NCI-H510A treated with DMSO at 0.1 percent for 48 hours (cell line): ENCODE measurements around the gene DCTN4.
"Not testable (repeated sequence)": the region's sequence is repeated elsewhere in the genome, so short reads cannot be mapped to it uniquely, and the experiment has no call there.

ENCODE experiments used
- DNase-seq: peaks from one replicate; lab custom pipeline; 2025; lab: John Stamatoyannopoulos, UW

DCTN4 gene

DNA sequence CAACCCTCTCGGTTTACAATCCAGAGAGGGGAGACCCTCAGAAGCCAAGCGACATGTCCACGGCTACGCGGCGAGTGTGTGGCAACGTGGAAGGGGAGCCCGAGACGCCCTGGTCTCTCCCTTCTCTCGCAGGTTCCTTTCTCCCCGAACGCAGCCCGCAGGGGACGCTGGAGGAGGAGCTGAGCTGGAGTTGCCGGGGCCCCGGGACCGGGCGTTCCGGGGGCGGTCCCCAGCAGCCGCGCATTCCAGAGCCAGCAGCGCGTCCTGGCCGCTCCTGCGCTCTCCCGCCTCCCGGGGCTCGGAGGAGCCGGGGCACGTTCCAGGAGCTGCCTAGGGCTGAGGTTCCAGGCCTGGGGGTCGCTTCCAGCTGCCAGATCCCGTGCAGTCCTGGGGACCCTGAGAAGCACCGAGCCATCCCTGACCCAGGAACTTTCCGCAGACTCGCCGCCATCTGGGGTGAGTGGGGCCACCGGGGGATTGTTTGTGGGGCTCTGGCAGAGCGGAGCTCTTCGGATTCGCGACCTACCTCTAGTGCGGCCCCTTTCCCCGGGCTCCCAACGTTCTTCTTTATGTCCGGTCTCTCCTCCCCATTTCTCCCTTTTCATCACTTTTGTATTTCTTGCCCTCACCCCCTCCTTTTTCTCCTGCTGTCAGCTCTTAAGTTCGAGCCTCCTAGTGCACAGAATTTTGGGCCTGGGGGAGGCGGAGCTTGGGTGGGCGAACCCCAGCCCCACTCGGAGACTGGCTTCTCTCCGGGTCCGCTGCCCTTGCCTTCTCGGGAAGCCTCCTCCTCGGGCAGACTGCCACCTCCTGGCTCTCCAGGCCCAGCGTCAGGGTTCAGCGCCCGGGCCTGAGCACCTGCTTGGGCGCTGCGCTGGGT lies 19.9 kb upstream of the DCTN4 start, which contains the start of gene SMIM3:
SMIM3 (plus strand) TSS at position 241 of the 880 bp plus-strand sequence. CDS start 16,684 bp downstream, outside the sequence.
- peak; percentile 64 for DNase-seq

DNA sequence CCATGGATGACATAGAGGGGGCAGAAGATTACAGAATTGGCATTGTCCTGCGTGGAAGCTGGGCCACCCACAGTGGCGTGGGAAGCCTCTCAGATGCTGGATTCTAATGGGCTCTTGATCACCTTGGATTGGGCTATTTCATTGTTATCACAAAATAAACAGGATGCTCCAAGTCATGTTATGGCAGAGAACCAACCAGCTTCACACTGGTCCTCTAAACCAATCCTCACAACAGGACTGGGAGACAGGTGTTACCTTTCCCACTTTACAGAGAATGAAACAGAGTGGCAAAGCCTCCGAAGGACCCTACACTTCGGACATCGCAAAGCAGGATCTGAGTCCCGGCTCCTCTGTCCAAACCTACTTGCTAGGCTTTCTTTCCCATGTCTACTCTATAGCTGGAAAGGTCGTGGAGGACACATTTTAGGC lies 19.3 kb upstream of the DCTN4 start:
- DNase-seq: peak; percentile 60

DNA sequence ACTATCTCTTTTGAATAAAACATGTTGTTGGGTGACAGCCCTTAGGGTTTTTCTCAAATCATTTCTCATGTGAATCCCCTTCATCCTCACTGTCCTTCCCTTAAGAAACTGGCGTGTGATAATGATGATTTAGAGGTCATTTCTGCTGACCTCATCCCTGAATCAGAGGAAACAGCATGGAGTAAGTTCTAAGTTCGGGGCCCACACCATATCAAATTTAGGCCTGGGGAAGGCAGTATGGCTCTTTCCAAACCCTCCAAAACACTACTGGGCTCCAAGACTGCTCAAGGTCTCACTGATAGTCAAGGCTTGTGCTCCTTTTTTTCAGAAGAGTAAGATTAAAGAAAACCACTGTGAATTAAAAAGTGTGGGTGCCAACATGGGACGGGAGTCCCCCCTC lies 18.9 kb upstream of the DCTN4 start:
- no peak for DNase-seq

DNA sequence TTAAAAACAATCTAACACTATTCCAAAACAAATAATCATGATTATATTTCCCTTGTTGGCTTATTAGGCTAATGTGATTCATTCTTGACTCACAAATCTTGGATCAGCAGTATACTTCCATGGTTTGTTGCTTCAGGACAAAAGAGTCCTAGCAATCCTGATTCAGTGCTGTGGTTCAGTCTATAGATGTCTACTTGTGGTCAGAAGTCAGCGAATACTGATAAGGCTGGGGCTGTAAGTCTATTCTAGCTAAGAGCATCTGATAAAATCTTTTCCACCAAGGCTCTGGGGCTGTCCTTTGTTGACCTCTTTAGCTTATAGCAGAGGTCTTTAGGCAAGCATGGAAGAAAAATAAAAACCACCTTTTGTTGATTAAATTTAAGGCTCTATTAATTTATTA lies 15.3 kb upstream of the DCTN4 start:
- DNase-seq: no peak

DNA sequence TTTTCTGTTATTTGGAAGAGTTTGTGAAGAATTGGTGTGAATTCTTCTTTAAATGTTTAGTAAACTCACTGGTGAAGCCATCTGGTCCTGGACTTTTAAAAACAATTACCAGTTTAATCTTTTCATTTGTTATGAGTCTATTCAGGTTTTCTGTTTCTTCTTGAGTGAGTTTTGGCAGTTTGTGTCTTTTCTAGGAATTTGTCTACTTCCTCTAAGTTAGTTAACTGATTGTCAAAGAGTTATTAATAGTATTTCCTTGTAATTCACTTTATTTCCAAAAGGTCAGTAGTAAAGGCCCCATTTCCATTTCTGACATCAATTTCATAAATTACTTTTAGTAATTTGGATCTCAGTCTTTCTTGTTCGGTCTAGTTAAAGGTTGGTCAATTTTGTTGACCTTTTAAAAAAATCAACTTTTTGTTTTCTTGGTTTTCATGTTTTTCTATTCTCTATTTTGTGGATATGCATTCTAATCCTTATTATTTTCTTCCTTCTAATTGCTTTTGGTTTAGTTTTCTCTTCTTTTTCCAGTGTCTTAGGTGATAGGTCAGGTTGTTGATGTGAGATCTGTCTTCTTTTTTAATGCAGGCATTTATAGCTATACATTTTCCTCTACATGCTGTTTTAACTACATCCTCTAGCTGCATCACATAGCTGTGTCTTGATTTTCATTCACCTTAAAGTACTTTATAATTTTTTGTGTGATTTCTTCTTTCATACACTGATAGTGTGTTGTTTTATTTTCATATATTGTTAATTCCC lies 12.4 kb upstream of the DCTN4 start:
- no peak for DNase-seq

DNA sequence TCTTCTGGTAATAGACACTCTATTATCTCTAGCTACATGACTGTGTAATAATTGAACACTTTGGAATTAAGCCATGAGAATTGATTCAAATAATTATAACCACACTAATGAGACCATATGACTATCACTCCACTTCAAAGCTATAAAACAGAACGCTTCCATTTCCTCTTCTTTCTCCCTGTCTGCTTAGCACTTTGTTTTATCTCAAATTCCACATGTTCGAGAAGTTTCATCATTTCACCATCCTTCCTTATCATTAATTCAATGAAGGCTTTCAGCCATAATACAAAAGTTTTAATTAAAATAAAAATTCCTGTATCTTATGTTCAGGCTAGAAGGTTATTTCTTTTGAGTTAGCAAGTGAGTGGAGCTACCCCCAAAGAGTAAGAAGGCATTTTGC lies 7.4 kb upstream of the DCTN4 start:
- no peak for DNase-seq

DNA sequence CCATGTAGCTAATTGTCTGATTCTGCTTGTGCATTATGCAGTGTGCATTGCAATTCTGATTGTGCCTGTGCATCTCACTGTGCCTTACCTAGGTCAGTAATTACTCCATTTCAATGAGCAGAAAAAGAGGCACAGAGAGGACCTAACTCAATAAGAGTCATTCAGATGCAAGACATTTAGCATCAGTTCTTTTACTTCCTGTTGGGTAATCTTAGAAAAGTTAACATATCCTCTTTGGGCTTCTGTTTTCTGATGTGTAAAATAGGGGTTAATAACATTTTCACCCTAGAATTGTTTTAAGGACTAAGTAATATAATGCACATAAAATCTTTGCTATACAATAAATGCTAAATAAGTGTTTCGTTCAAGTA lies 7.0 kb upstream of the DCTN4 start:
- no peak for DNase-seq

DNA sequence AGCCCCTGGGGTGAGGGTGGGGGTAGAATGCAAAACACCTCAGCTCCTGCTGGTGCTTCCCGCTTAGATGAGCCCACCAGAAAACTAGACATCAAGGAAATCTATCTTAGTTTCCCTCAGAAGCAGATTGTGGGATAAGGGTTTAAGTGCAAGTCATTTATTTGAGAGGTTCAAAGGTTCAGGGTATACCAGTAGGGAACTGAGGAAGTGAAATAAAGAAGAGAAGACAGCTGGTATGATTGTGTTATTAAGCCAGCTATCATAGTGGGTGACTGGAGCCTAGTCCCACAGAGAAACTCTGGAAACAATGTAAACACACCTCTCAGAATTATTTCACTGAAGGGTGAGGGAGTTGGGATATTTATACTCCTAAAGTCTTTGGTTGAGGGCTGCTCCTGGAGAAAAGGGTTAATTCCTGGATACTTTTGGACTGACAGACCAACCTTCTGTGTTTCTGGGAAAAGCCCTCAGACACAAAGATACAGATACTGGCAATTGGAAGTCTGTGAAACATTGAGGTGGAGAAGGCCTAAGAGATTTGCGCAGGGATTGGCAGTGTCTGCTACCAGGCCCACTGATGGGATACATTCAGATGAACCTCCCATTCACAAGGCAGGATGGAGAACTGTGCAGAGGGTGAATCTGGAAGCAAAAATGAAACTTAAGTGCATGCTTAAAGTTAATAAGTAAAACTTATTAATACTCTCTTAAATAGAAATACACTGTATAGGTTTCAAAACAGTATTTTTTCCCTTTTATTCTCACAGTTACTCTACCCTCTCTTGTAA lies 6.4 kb upstream of the DCTN4 start:
- DNase-seq: no peak

DNA sequence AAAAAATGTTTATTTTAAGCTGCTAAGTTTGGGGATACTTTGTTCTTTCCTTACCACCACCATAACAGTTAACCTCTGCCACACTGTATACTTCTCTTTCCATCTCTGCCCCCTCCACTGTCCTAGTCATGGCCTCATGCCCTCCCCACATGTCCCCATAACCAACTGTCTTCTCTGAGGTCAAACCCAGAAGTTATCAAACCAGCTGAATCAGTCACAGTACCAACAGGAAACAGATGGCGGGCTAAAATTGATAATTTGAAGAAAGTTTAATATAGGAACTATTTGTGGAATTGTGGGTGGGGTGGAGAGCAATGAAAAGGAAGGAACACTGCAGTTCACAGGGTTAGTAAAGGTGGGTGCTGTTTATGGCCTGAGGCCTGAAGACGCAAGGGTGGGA lies 5.7 kb upstream of the DCTN4 start:
- no peak for DNase-seq

DNA sequence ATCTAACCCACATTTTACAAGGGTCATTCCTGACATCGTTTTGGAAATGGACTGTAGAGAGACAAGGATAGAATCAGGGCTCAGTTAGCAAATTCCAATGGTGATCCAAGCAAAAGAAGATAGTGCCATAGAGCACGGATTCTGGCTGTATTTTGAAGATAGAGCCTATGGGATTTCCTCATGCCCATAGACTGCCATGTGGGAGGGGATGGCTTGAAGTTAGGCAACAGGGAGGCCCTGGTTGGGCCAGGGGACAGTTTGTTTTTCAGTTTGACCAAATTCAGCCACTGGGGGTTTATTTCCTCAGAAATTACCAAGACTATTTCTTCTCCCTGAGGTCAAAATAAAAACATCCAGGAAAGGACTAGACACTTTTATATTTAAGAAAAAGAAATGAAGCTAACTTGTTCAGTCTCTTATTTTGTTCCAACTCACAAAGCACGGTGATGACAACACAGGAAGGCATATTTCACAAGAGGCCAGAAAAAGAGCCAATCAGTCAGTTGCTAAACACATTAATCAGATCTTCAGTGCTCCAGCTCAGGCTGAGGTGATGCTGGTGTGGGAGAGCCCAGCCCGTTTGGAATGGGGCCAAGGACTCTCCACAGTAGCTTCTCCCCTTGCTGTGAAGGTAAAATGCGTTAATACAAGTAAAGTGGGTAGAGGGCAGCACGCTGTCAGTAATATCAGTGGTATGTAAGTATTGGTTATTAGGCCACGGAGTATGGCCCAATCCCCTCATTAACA lies 4.4 kb upstream of the DCTN4 start:
- DNase-seq: peak; percentile 89

DNA sequence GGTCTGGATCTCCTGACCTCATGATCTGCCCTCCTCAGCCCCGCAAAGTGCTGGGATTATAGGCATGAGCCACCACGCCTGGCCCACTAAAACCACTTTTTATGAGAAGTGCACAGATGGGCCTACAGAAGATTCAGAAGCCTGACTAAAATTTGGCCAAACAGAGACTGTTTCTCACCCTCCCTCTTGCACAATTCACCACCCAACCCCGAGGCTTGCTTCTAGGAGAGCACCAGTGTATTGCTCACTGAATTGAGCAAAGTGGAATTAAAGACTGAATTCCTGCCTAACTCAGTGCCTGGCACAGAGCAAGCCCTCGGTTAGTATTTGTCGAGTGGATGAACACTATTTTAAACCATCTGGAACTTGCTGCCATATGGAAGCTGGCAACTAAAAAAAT lies 3.4 kb upstream of the DCTN4 start:
- no peak for DNase-seq

DNA sequence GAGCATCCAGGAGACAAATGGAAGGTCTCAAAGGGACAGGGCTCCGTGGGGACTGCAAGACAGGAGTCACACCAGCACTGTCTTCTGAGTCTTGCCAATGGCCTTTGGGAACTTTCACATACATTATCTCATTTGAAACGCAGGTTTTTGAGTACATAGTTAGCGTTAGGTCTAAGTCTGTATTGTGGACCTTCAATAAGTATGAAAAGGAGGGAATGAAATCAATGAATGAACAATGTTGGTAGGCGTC lies 442 bp upstream of the DCTN4 start:
- DNase-seq: no peak

DNA sequence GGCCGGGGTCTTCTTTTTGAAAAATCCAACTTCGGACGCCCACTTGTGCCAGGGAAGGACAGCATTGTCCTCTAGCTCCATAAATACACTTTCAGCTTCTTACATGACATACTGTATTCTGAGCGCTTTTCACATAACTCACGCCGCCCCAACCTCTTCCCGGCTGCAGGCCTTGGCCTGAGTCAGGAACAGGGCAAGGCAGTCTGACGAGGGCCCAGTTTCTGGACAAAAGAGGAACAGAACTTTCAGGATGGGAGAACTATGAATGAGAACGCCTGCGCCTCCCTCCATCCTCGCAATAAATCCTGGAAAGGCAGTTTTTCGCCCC lies 650 bp downstream of the DCTN4 start:
- peak; percentile 42 for DNase-seq

DNA sequence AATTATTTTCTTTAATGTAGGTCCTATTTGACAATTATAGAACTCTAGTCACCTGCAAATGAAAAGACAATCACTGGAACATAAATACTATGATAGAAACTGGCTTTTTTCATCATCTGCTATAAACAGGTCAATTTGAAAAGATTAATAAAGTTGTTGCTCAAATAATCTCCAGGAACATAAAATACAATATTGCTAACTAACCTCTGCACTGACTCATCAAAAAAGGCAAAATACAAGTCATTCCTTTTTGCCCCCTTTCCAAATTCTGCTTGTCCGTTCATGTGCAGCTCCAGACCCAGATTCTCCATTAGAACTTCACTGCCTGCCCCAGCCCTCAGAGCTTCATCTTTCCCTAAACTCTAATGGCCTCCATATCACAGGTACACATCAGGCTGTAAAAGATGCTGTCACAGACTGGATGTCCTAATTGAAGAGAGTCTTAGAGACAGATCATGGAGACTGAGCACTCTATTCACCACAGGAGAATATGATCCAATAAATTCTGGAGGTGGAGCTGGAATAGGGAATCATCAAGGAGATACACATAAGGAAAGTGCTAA lies 1.6 kb downstream of the DCTN4 start:
- DNase-seq: no peak

DNA sequence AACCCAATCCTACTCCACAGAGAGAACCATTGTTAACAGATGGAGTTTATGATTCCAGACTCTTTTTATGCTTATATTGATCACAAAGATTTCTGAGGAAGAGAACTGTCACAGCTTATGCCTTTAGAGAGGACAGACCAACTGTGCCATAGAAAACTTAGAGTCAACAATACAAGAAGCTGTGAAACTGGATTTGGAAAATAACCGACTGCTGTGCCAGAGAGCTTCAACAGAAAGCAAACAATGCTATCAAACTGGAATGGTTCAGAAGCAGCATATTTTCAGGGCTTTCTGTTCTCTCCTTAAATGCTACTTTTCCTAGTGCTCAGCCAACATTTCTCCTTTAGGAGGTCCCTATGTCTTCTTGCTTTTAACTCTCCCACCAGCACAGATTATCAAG lies 5.0 kb downstream of the DCTN4 start:
- no peak for DNase-seq

DNA sequence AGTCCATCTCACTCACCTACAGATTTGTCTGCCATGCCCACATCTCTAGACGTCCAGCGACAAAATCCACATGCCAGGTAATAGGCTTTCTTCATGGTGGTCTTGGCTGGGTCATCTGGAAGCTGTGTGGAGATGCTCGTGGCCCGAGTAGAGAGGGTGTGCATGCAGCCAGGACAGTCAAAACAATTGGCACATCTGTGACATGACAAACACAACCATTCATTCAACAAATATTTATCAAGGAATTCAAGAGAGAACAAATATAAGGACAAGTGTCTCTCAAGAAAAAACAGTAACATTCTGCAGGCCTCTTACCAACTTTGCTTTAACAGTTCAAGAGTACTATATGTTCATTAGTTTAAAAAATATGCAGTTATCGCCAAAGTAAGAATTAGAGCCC lies 5.4 kb downstream of the DCTN4 start:
- no peak for DNase-seq

DNA sequence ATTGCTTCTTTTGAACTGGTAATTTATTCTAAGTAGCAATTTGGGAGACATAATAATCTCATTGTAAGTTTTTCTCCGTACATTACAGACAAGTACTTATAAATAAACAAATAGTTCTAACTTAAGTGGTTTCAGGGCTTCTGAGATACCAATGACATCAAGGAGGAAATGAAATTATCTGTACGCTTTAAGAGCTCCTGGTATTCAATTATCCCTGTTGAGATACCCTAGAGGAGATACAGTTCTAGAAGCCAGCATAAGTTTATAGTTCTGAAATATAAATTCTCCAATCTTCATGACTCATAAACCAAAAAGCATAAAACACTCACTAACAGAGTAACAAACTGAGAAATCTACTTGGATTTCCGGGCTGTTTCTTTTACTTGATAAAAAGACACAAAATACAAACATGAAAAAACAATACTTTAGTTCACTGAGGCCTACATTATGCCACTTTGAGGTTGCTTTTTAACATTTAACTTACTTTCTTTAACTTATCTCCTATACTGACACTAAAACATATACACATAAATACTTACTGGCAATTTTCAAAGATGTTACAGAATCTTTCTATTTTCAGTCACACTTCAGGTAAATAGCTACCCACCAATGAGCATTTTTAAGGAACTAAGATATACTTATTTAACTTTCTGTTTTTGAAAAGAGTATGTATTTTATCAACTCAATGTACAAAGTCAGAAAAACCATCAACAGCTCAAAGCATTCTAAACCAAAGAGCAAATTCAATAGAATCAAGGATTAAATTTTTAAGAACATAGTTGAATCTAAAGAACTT lies 7.5 kb downstream of the DCTN4 start:
- no peak for DNase-seq

DNA sequence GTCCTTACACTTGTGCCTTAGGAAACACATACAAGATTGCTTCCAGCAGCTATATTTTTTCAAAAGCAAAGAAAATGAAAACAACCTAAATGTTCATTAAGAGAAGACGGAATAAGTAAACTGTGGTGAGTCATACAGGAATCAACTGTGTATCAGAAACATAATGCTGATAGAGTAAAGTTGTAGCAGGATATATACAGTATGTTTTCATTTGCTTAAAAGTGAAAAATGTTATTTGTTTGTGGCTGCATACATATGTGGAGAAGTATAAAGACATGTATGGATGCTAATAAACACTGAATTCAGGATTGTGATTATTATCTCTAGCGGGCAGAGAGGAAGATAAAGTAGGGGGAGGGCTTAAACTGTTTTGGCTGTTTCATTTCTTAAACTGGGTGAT lies 8.3 kb downstream of the DCTN4 start:
- no peak for DNase-seq

DNA sequence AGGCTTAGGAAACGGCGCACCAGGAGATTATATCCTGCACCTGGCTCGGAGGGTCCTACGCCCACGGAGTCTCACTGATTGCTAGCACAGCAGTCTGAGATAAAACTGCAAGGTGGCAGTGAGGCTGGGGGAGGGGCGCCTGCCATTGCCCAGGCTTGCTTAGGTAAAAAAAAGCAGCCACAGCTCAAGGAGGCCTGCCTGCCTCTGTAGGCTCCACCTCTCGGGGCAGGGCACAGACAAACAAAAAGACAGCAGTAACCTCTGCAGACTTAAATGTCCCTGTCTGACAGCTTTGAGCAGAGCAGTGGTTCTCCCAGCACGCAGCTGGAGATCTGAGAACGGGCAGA lies 15.7 kb downstream of the DCTN4 start:
- not testable (repeated sequence) for DNase-seq

DNA sequence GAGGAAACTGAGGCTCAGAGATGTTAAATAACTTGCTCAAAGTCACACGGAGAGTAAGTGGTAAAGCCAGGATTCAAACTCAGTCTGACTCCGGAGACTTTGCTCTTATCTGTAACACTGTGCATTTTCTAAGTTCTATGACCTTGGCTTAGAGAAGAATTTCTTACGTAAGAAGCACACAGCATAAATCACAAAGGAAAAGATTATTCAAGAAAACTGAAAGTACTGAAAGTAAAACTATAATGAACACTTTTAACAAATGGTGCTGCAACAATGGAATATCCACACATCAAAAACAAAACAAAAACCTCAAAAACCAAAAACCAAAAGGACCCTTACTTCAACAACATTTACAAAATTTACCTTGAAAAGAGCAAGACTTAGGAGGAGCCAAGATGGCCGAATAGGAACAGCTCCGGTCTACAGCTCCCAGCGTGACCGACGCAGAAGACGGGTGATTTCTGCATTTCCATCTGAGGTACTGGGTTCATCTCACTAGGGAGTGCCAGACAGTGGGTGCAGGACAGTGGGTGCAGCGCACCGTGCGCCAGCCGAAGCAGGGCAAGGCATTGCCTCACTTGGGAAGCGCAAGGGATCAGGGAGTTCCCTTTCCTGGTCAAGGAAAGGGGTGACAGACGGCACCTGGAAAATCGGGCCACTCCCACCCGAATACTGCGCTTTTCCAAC lies 16.2 kb downstream of the DCTN4 start:
- DNase-seq: not testable (repeated sequence)

DNA sequence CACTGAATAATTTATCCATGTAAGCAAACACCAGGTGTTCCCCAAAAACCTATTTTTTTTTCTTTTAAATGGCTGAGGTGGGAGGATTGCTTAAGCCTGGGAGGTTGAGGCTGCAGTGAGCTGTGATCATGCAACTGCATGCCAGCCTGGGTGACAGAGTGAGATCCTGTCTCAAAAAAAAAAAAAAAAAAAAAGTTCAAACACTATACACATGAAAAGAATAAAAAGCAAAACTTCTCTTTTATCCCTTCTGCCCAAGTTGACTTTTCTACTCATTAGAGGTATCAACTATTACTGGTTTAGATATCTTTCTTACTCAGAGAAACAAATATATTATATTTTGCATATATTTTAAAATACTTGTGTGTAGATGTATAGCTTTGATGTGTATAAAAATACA lies 17.8 kb downstream of the DCTN4 start:
- no peak for DNase-seq
